SIG-M5 treated with dmso at 0.1 percent for 504 hours (cell line): ENCODE data around the gene SLC39A7.
A peak's percentile ranks its signal among the peaks of the same experiment; 100 is the strongest.

Experiments
- DNase-seq: peaks from one replicate; lab custom pipeline; 2025; ENCODE audit not compliant: unreplicated experiment; lab: John Stamatoyannopoulos, UW

Gene SLC39A7

GRCh38 chr6:33189164-33189563 is 11.5 kb upstream of the SLC39A7 start:
- DNase-seq, result no peak

- DNase-seq, result no peak
Measured at GRCh38 chr6:33189625-33190448, 10.8 kb upstream of the SLC39A7 start.

GRCh38 chr6:33190504-33191107 is 10.1 kb upstream of the SLC39A7 start:
- DNase-seq, result no peak

GRCh38 chr6:33191383-33192104 is 9.1 kb upstream of the SLC39A7 start:
- DNase-seq, result no peak

GRCh38 chr6:33192105-33192646 is 8.5 kb upstream of the SLC39A7 start, which contains the start of gene COL11A2:
TSS of gene COL11A2 (minus strand) at chr6:33192467. CDS start at chr6:33192240, 227 bp downstream.
- DNase-seq, result no peak

GRCh38 chr6:33192671-33193602 is 7.7 kb upstream of the SLC39A7 start:
- no peak for DNase-seq

GRCh38 chr6:33193619-33194018 is 7.0 kb upstream of the SLC39A7 start:
- no peak for DNase-seq

GRCh38 chr6:33194431-33194979 is 6.2 kb upstream of the SLC39A7 start:
- no peak for DNase-seq

- DNase-seq, result no peak
Measured at GRCh38 chr6:33195304-33196165, 5.1 kb upstream of the SLC39A7 start.

GRCh38 chr6:33197431-33198048 is 3.1 kb upstream of the SLC39A7 start:
- peak; percentile 69 for DNase-seq

GRCh38 chr6:33198159-33198852 is 2.4 kb upstream of the SLC39A7 start:
- DNase-seq, result no peak

- no peak for DNase-seq
Measured at GRCh38 chr6:33198853-33199436, 1.7 kb upstream of the SLC39A7 start.

- peak; percentile 63 for DNase-seq
Measured at GRCh38 chr6:33199687-33200218, 914 bp upstream of the SLC39A7 start.

GRCh38 chr6:33201147-33201545 is 479 bp downstream of the SLC39A7 start:
- DNase-seq, result no peak

GRCh38 chr6:33201935-33202334 is 1.3 kb downstream of the SLC39A7 start:
- no peak for DNase-seq

GRCh38 chr6:33202799-33203198 is 2.1 kb downstream of the SLC39A7 start:
- no peak for DNase-seq

GRCh38 chr6:33203443-33204164 is 2.9 kb downstream of the SLC39A7 start:
- DNase-seq, result no peak
